Stimulated activated CD4-positive, alpha-beta T cell treated with anti-CD3 and anti-CD28 coated beads, Interleukin-1b, Interleukin-23, amount 100 ng/mL, for 4 hours (primary cell): ENCODE measurements around the gene PDZD8.

ENCODE experiments used
- DNase-seq, 2 donors: peaks; one replicate each; pipeline ENCODE4 v3.0.0-alpha.2; 2020; ENCODE audit warnings: low read depth in 2 of 2

The PDZD8 gene

GRCh38 chr10:117391436-117392205 lies 16.4 kb upstream of the PDZD8 start:
- no peak for DNase-seq

- no peak for DNase-seq
Measured at GRCh38 chr10:117390420-117390819, 15.2 kb upstream of the PDZD8 start.

GRCh38 chr10:117386805-117387204 lies 11.6 kb upstream of the PDZD8 start:
- no peak for DNase-seq

GRCh38 chr10:117382861-117383260 lies 7.6 kb upstream of the PDZD8 start:
- DNase-seq, result no peak

- peak in 1 of 2 donors; percentile 12 for DNase-seq
Measured at GRCh38 chr10:117374506-117375359, 507 bp downstream of the PDZD8 start.

GRCh38 chr10:117373823-117374505 lies 1.3 kb downstream of the PDZD8 start:
- peak in 1 of 2 donors; percentile 7 for DNase-seq

GRCh38 chr10:117370205-117370604 lies 5.0 kb downstream of the PDZD8 start:
- no peak for DNase-seq

- no peak for DNase-seq
Measured at GRCh38 chr10:117367718-117368117, 7.5 kb downstream of the PDZD8 start.

GRCh38 chr10:117366741-117367140 lies 8.5 kb downstream of the PDZD8 start:
- no peak for DNase-seq

- DNase-seq, result no peak
Measured at GRCh38 chr10:117365612-117366011, 9.6 kb downstream of the PDZD8 start.

- no peak for DNase-seq
Measured at GRCh38 chr10:117364110-117364960, 10.9 kb downstream of the PDZD8 start.

- no peak for DNase-seq
Measured at GRCh38 chr10:117363028-117363427, 12.2 kb downstream of the PDZD8 start.

GRCh38 chr10:117362313-117362712 lies 12.9 kb downstream of the PDZD8 start:
- no peak for DNase-seq

- no peak for DNase-seq
Measured at GRCh38 chr10:117360994-117361667, 14.1 kb downstream of the PDZD8 start.

- DNase-seq, result no peak
Measured at GRCh38 chr10:117360016-117360415, 15.2 kb downstream of the PDZD8 start.

- DNase-seq, result no peak
Measured at GRCh38 chr10:117355072-117355471, 20.2 kb downstream of the PDZD8 start.

- DNase-seq, result no peak
Measured at GRCh38 chr10:117353684-117354083, 21.6 kb downstream of the PDZD8 start.

- no peak for DNase-seq
Measured at GRCh38 chr10:117352724-117353123, 22.5 kb downstream of the PDZD8 start.

- DNase-seq, result no peak
Measured at GRCh38 chr10:117351996-117352395, 23.2 kb downstream of the PDZD8 start.

- no peak for DNase-seq
Measured at GRCh38 chr10:117351558-117351957, 23.7 kb downstream of the PDZD8 start.

GRCh38 chr10:117350909-117351308 lies 24.3 kb downstream of the PDZD8 start:
- DNase-seq, result no peak
